ENCODE results near the gene ARIH2.

ARIH2 gene

DNA sequence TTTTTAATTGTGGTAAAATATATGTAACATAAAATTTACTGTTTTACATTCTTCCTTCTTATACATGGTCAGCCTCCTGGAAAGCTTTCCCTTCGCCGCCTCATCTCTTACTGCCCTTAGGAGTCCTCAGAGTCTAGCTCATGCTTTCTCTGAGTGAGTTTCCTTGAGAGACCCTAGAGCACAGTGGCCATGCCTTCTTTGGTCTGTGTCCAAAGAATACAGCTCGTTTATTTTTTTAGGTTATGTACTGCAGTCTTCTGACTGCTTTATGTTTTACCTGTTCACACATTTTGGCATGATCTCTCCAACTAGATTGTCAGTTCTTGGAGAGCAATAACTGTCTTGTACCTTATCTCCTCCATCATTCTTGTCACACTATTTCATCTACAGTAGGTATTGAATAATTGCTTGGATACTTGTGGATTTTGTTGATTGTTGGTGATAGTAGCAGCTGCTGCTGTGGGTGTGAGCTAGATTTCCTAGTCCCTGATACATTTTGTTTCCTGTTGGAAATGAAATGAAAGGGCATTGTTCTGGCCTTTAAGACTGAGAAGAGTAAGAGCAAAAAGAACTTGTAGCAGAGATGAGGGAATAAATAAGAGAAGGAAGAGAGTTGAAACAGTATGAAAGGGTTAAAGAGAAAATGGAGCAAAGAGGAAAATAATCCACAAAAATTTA, 10.9 kb downstream of the ARIH2 start:
- DNase-seq (ENCODE audit: low read depth), result no peak

GRCh38 chr3:48930590-48930989, 11.9 kb downstream of the ARIH2 start:
- no peak for DNase-seq (ENCODE audit: low read depth)

DNA sequence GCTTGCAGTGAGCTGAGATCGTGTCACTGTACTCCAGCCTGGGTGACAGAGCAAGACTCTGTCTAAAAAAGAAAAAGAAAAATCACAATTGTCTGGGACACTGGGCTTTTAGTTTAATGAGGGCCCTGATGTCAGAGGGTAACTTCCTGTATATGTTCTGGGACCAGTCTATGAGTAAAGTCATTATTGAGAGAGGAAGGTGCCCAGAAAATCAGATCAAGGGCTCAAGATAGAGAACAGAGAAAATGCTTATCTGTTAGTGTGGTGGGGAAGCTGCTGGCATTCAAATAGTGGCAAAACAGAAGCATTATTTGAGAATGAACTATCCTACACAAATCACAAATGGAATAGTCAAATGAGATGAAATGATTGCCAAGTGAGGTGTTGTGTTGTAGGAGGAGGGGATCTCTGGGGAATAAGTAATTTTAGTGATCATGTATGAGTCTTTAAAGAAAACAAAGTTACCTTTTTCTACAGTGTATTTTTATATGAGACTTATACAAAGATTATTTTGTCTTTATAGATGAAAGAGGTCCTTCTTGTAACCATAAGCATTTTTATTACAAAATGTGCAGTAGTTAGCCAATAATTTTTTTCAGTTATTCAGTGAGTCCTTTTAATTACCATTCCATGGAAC, 13.4 kb downstream of the ARIH2 start:
- DNase-seq (ENCODE audit: low read depth), result no peak

GRCh38 chr3:48934333-48934991, 15.8 kb downstream of the ARIH2 start:
- no peak for DNase-seq (ENCODE audit: low read depth)

- no peak for DNase-seq (ENCODE audit: low read depth)
These were observed 16.9 kb downstream of the ARIH2 start for GRCh38 chr3:48935530-48935929.

GRCh38 chr3:48938156-48938555, 19.5 kb downstream of the ARIH2 start:
- DNase-seq (ENCODE audit: low read depth), result no peak

DNA sequence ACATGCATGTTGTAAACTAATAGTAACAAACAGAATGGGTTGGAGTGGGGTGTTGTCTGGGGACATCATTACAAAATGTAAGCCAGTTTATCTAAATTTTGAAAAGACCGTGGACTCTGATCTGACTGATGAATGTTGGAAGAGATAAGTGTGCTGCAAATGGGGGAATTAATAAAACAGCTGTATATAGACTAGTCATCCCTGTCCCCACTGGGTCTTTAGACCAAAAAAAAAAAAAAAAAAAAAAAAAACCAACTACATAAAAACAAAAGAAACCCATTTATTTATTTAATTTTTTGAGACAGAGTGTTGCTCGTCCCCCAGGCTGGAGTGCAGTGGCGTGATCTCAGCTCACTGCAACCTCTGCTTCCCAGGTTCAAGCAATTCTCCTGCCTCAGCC, 20.0 kb downstream of the ARIH2 start:
- no peak for DNase-seq (ENCODE audit: low read depth)

DNA sequence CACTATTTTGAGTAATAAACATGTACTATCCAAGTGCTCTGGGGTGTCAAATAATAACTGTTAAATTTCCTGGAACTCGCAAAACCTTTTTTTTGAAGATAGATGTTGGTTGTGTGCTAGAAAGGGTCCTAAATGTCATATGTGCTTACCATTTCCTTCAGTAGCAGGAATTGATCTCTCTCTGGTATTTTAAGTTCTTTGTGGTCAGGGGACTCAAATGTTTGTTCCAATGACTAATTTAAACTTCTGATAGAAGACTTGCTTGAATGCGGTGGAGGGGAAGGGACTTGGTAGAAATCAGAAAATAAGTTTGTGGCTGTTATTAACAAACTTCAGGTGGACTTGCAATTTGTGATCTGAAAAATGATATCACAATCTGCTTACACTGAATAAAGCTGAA, 26.8 kb downstream of the ARIH2 start:
- DNase-seq (ENCODE audit: low read depth), result no peak

- no peak for DNase-seq (ENCODE audit: low read depth)
These were observed 27.4 kb downstream of the ARIH2 start for GRCh38 chr3:48945891-48946549.

- DNase-seq (ENCODE audit: low read depth), result no peak
These were observed 30.7 kb downstream of the ARIH2 start for GRCh38 chr3:48949376-48949717.

DNA sequence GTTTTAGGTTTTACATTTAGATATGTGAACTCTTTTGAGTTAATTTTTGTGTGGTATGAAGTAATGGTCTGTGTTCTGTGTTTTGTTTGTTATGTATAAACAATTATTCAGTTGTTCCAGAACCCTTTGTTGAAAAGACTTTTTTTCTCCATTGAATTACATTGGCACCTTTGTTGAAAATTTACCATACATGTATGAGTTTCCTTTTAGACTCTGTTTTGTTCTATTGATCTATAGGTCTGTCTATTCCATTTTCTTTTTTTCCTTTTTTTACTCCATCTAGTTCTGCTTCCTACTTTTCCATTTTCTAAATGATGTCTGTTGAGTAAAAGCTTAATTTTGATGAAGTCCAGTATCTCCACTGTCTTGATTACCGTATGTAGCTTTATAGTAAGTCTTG, 31.4 kb downstream of the ARIH2 start:
- no peak for DNase-seq (ENCODE audit: low read depth)

GRCh38 chr3:48951764-48952163, 33.1 kb downstream of the ARIH2 start:
- DNase-seq (ENCODE audit: low read depth), result no peak

DNA sequence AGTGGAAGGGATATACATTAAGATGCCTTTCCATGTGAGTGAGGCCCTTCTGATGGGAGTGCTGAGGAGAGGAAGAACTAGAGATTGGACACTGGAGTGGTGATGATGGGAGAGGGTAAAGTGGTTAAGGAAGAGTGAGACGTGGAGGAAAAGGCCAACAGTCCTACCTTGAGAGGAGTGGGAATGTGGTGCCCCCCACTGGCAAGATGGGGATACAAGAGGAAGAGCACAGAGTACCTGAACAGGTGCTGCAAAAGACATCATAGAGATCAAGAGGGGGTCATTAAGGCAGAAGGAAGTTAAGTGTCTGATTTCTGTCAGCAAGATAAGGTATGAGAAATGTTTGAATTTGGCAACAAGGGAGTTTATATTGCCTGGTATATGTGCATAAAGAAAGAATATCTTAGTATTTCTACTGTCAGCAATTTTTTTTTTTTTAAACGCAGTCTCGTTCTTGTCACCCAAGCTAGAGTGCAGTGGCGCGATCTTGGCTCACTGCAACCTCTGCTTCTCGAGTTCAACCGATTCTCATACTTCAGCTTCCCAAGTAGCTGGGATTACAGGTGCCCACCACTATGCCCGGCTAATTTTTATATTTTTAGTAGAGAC, 34.0 kb downstream of the ARIH2 start:
- DNase-seq (ENCODE audit: low read depth), result no peak

DNA sequence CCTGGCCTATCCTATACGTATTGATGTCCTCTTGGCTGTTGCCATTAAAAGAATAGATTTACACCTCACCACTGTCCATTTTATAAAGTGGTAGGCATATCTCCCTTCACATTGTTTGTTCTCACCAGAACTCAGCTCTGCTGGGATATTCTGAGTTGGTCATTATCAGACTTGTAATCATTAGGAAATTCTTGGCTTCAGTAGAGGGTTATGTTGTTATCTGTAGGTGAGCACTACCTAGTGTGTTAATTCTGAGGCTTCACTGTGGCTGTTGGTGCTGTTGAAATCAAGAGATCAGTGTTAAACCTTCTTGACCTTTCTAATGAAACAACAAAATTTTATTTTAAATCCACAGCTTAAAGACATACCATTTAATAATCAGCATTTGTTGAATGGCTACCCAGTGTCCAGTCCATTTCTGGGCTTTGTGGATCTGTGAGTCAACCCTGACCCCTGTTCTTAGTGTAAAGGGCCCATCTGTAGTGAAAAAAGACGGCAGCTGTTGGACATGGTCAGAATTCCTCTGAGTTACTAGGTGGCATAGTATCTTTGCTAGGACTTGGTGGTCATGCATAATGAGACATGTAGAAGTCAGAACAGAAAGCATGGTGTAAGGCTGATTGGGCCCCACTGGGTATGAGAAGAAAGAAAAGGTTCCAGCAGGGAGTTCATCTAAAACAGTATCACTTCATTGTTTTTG, 38.5 kb downstream of the ARIH2 start:
- DNase-seq (ENCODE audit: low read depth), result no peak

- DNase-seq (ENCODE audit: low read depth), result no peak
These were observed 42.3 kb downstream of the ARIH2 start for GRCh38 chr3:48960841-48961413.

GRCh38 chr3:48962340-48962739, 43.7 kb downstream of the ARIH2 start:
- no peak for DNase-seq (ENCODE audit: low read depth)

GRCh38 chr3:48962939-48963338, 44.3 kb downstream of the ARIH2 start:
- no peak for DNase-seq (ENCODE audit: low read depth)

DNA sequence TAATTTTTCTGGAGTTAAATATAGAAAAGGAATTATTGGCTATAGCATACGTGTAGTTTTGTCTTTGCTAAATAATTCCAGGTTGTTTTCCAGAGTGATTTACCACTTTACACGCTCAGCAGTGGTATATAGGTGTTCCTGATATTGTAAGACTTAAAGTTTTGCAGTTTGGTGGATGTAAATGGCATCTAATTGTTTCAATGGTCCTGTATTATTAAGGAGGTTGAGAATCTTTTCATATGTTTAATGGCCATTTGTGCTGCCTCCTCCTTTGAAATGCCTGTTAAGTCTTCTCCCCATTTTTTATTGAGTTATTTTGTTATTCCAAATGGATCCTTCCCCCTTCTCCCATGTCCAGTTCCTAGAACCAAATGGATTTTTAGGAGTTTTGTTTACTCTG, 44.9 kb downstream of the ARIH2 start:
- DNase-seq (ENCODE audit: low read depth), result no peak

DNA sequence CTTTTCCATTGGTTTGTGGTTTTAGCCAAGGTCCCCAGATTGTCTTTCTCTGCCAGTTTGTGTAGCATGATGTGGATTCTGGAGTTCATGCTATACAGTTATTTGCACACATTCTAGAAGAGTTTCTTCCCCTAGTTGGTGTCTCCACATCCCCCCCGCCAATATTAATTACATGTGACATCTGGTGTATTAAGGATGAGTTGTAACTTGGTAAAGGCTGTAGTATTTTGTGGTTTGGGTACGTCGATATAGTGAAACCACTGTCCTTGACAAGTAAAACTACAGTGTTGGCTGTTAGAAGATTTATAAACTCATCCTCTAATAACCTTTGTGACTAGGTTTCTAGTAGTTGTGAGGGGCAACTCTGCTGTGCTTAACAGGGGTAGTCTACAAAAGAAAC, 47.7 kb downstream of the ARIH2 start:
- no peak for DNase-seq (ENCODE audit: low read depth)

- DNase-seq (ENCODE audit: low read depth), result no peak
These were observed 48.3 kb downstream of the ARIH2 start for GRCh38 chr3:48966876-48967361.

DNA sequence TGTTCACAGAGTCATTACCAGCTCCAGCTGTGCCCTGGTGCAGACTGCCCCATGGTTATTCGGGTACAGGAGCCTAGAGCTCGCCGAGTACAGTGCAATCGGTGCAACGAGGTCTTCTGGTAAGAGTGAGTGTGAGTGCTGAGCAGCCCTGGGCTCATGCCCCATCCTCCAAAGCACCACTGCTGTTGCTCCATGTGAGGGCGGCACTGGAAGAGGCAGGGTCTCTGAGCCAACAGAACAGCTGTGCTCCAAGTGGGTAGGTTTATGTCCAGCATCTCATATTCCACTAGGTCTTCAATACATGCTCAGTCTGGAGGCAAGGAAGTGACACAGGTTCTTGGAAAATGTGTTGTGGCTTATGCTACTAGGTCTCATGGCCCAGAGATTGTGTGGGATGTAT, 51.9 kb downstream of the ARIH2 start:
- no peak for DNase-seq (ENCODE audit: low read depth)

Measured in stimulated activated CD8-positive, alpha-beta memory T cell treated with anti-CD3 and anti-CD28 coated beads, Interleukin-4, amount 100 ng/mL, for 24 hours (primary cell).